ENCODE measurements around the gene CFAP46. TPM values are rescaled to one million over a fixed set of nuclear protein-coding genes. Genes with fewer than 3 reads are reported as not detected.

CFAP46 gene
- total and polyA plus RNA-seq, 2 donors from 2014 or later, result 3.8 to 8.3 TPM

- no peaks in the 10 kb centered on the region for H3K27me3 ChIP-seq (ENCODE audit: control insufficient read depth, insufficient read depth, low read length)
- peaks cover 0 to 2% (median 0%) of the 10 kb centered on the region in 3 donors for H3K4me1 ChIP-seq (ENCODE audit: control insufficient read depth in 2 of 3, insufficient read depth in 2 of 3, low read depth in 1 of 3, low read length in 3 of 3)
- no peak for TF ChIP-seq CTCF (IDR thresholded peaks at IDR 0.05; ENCODE audit: borderline replicate concordance, extremely low read depth, insufficient read depth)
- peak in 1 of 5 donors; percentile 63 for DNase-seq
- no peaks in the 10 kb centered on the region for H3K36me3 ChIP-seq (ENCODE audit: control insufficient read depth in 2 of 3, insufficient read depth in 3 of 3, low read length in 3 of 3)
- no peak overlapping the region for H3K27ac ChIP-seq (ENCODE audit: low read depth in 2 of 2, low read length in 2 of 2)
- H3K9ac ChIP-seq (ENCODE audit: low read length in 3 of 3), result no peak overlapping the region
- no peaks in the 10 kb centered on the region for H3K9me3 ChIP-seq (ENCODE audit: control insufficient read depth in 2 of 3, insufficient read depth in 1 of 3, low read length in 3 of 3)
- no peak for FAIRE-seq
- H3K4me3 ChIP-seq (ENCODE audit: low read length in 3 of 3), result no peak overlapping the region
- intact Hi-C loops (cut with DNase I), result no loop called here
Observed at GRCh38 chr10:132883391-132883881, 58.9 kb downstream of the CFAP46 start.

GRCh38 chr10:132882069-132882951 is 60.1 kb downstream of the CFAP46 start:
- peak in 1 of 5 donors; percentile 42 for DNase-seq
- no peaks in the 10 kb centered on the region for H3K9me3 ChIP-seq (ENCODE audit: control insufficient read depth in 2 of 3, insufficient read depth in 1 of 3, low read length in 3 of 3)

GRCh38 chr10:132881186-132881920 is 61.0 kb downstream of the CFAP46 start:
- Histone ChIP-seq H3K4me1 (ENCODE audit: control insufficient read depth in 2 of 3, insufficient read depth in 2 of 3, low read depth in 1 of 3, low read length in 3 of 3) (peaks cover 0 to 2% (median 0%) of the 10 kb centered on the region in 3 donors), H3K4me3 (ENCODE audit: low read length in 3 of 3) (no peak overlapping the region), H3K9me3 (ENCODE audit: control insufficient read depth in 2 of 3, insufficient read depth in 1 of 3, low read length in 3 of 3) (no peaks in the 10 kb centered on the region), H3K36me3 (ENCODE audit: control insufficient read depth in 2 of 3, insufficient read depth in 3 of 3, low read length in 3 of 3) (no peaks in the 10 kb centered on the region), H3K27me3 (ENCODE audit: control insufficient read depth, insufficient read depth, low read length) (no peaks in the 10 kb centered on the region), H3K27ac (ENCODE audit: low read depth in 2 of 2, low read length in 2 of 2) (no peak overlapping the region), H3K9ac (ENCODE audit: low read length in 3 of 3) (no peak overlapping the region)
- intact Hi-C loops (cut with DNase I), result no loop called here
- TF ChIP-seq CTCF (IDR thresholded peaks at IDR 0.05; ENCODE audit: borderline replicate concordance, extremely low read depth, insufficient read depth), result no peak
- no peak for FAIRE-seq
- peak in 1 of 5 donors; percentile 33 for DNase-seq

More at GRCh38 chr10:132882069-132882951, 60.1 kb downstream of the CFAP46 start:
- intact Hi-C loops (cut with DNase I), result no loop called here
- Histone ChIP-seq H3K27ac (ENCODE audit: low read depth in 2 of 2, low read length in 2 of 2) (no peak overlapping the region), H3K9ac (ENCODE audit: low read length in 3 of 3) (no peak overlapping the region), H3K4me1 (ENCODE audit: control insufficient read depth in 2 of 3, insufficient read depth in 2 of 3, low read depth in 1 of 3, low read length in 3 of 3) (peaks cover 0 to 2% (median 0%) of the 10 kb centered on the region in 3 donors), H3K27me3 (ENCODE audit: control insufficient read depth, insufficient read depth, low read length) (no peaks in the 10 kb centered on the region), H3K36me3 (ENCODE audit: control insufficient read depth in 2 of 3, insufficient read depth in 3 of 3, low read length in 3 of 3) (no peaks in the 10 kb centered on the region), H3K4me3 (ENCODE audit: low read length in 3 of 3) (no peak overlapping the region)
- no peak for TF ChIP-seq CTCF (IDR thresholded peaks at IDR 0.05; ENCODE audit: borderline replicate concordance, extremely low read depth, insufficient read depth)
- no peak for FAIRE-seq
